Activated CD4-positive, alpha-beta T cell treated with anti-CD3 and anti-CD28 coated beads, Interleukin-10, Interleukin-2, amounts not matched to agents 100 ng/mL and 50 ng/mL, durations not matched to agents 16 hours and 8 hours (primary cell): ENCODE results near the gene FRAS1.

Experiments used
- DNase-seq: peaks from one replicate; pipeline ENCODE4 v3.0.0-alpha.2; 2020

FRAS1 gene

DNA sequence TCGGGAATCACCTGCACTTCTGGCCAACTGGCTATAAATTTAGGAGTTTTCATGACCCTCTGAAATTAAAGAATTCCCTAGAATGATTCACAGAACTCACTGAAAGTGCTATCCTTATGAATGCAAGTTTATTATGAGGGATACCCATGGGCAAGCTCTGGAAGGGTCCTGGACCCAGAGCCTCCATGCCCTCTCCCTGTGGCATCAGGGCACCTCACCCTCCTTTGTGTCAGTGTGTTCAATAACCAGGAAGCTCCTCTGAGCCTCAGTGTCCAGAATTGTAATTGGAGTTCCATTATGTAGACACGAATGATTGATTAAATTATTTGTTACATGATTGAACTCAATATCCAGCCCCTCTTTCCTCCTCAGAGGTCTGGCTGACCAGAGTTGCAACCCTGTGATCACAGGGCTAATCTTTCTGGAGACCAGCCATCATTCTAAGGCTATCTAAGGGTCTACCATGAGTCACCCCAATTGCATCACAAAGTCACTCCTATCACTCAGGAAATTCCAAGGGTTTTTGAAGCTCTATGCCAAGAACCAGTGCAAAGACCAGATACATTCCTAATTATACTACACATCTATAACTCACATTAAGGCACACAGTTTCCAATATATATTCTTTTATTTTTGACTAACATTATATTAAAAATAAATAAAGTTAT, 503.3 kb downstream of the FRAS1 start:
- no peak for DNase-seq

DNA sequence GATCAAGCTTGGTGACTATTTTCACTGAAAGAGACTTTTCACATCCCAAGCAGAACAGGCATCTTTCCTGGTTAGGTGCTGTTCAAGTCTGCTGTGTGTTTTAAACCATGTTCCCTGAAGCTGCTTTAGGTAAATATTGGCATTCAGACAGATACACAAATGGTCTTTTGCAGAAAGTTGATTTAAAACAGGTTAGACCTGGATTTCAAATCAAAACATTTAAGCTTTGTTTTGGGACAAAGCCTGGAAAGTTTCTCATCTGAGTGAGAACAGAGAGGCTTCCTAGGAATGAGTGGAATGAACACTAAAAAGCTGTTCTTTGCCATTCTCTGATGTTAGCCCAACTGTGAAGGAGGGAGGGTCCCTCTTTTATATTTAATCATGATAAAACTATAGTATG, 504.6 kb downstream of the FRAS1 start:
- DNase-seq: no peak

- no peak for DNase-seq
Measured at GRCh38 chr4:78562687-78563086, 505.6 kb downstream of the FRAS1 start.

- DNase-seq: no peak
Measured at GRCh38 chr4:78565971-78566372, 508.8 kb downstream of the FRAS1 start.

DNA sequence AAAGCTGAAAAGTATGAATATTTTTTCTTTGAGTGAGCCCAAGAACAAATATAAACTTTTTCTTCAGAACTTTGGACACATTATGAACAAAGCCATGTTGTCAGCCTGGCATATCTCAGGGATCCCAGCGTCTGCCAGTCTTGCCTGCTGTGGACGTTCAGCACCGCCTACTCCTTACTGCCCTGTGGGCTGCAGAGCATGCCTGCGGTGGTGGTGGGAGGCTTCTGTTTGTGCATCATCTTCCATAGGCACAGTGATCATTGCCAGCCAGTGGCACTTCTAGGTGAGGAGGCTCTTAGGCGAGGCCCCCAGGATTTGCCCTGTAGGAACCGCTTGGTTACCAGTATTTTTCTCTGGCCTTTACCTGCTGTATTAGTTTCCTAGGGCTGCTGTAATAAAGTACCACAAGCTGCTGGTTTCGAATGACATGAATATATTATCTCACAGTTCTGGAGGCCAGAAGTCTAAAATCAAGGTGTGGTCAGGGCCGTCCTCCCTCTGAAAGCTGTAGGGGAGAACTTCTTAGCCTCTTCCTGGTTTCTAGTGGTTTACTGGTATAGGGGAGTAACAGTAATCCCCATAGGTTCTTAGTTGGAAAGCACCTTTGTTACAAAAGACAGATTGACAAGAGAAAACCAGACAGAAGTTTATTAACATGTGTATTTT, 509.8 kb downstream of the FRAS1 start:
- no peak for DNase-seq

DNA sequence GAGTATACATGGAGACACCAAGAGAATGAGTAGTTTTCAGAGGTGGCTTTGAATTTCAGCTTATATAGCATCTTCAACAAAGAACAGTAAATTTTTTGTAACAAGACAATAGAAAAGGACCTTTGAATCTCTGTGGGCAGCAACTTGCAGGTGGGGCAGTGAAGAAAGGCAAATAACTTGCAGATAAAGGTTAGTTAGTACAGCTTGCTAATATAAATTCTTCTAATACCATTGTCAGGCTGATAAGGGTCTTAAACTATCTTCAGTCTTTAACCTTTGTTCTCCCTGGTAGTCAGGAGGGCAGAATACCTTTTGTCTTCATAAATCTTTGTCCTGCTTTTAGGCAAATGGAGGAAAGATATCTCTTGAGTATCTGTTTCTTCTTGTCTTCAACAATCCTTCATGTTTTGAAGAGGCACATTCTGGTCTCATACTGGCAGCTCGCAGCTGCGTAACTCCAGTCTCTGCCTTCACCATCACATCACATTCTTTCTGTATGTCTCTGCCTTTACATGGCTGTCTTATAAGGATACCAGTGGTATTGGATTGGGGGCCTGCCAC, 510.5 kb downstream of the FRAS1 start:
- no peak for DNase-seq

DNA sequence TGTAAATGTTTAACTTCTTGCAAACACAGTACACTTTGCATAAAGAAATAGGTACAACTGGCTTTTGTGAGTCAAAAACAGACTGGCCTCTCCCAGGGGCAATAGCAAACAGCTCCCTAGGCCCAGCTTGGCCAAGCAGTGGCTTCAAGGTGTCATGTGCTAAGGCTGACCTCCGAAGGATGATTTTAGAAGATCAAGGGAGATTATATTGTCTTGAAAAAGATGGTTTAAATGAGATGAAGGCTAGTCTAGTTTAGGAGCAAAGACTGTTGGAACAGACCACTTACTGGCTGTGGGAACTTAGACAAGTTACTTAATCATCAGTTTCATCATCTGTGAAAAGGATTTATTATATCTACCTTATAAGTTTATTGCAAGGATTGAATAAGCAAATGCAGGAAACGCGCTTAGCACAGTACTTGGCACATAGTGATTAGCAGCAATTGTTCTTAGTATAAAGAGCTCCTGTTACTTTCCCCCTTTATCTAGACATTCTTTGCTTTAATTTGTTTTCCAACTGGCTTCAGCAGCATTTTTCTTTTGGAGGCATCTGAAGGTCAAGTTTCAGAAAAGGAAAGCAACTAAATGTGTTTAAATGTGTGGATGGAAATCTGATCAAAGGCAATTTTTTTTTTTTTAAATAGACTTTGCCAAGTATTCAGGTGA, 511.6 kb downstream of the FRAS1 start:
- no peak for DNase-seq

DNA sequence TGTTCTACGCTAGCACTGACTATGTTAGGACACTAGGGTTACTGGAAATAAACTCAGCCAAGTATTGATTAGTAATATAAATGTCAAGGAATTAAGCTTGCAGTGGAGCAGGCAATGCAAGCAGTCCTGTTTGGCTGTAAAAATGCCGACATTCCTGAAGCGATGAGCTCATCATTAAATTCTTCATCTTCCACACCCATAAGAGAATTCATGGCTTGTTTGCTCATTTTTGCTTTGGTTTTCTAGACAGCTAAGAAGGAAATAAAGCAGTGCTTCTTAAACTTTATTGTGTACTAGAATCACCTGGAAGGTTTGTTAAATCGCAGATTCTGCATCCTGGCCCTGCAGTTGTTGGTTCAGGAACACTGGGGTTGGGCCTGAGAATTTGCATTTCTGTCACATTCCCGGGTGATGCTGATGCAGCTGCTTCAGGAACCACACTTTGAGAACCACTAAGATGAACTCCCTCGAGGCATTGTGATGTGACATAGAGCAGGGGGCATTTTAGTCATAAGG, 512.2 kb downstream of the FRAS1 start:
- no peak for DNase-seq

- DNase-seq: no peak
Measured at GRCh38 chr4:78570117-78570516, 513.0 kb downstream of the FRAS1 start.

DNA sequence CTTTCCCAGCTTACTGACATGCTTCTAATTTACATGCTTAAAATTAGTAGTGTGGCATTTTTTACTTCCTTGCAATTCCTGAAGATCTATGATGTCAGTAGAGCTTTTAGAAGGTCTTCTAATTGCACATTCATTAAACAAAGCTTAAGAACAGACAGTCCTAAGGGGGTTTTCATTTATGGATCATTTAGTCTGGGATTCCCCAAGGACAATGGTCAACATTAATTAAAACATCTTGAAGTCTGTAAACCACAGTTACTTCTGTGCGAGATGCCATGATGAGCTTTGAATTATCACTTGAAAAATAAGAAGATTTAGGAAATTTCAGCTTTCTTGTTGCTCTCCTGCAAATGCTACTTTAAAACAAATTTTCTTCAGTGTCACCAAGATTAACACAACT, 514.7 kb downstream of the FRAS1 start:
- no peak for DNase-seq

GRCh38 chr4:78578674-78579425, 521.7 kb downstream of the FRAS1 start:
- no peak for DNase-seq

GRCh38 chr4:78581618-78582017, 524.5 kb downstream of the FRAS1 start:
- no peak for DNase-seq

DNA sequence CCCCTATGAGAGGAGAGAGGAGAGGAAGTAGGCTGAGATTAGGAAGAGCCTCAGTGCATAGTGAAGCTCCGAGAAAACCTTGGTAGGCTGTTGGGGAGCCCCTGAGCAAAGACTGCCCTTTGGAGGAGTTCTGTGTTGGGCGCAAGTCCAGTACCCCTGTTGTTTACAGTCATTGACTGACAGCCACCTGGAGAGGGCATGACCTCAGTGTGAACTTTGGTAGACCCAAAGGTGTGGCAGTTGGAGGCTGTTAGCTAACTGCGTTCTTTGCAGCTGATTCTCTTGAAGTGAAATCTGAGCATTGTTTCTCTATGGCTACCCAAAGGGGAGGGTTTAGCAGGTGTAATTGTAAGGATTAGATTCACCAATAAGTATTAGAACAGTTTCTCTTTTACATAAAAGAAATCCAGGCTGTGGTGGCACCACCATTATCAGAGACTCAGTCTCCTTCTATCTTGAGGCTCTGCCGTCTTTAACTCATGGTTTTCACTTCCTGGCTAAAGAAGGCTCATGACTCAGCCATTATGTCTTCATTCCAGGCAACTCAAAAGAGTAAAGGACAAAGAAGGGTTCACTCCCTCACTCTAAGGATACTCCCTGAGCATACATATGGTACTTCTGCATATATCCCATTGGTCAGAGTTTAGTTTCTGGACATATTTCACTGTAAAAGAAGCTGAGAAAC, 527.9 kb downstream of the FRAS1 start:
- no peak for DNase-seq

DNA sequence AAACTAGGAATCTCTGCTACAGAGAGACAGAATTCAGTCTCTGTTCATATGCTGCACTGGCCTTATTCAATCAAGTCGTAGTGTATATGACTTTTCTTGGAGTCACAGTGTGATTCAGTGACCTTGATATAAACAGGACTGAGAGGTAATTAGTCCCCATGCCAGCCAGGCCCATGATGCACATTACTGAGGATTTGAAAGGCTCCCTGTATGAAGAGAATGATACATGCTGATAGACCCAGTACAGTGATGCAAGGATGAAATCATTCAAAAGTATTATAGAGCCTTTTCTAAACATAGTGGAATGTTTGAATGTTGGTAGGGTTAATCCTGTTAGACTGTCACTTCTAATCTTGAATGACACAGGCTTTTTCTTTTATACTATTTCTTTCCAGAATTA, 528.5 kb downstream of the FRAS1 start:
- DNase-seq: no peak

- no peak for DNase-seq
Measured at GRCh38 chr4:78588894-78589545, 531.9 kb downstream of the FRAS1 start.

GRCh38 chr4:78591404-78591803, 534.3 kb downstream of the FRAS1 start:
- no peak for DNase-seq

DNA sequence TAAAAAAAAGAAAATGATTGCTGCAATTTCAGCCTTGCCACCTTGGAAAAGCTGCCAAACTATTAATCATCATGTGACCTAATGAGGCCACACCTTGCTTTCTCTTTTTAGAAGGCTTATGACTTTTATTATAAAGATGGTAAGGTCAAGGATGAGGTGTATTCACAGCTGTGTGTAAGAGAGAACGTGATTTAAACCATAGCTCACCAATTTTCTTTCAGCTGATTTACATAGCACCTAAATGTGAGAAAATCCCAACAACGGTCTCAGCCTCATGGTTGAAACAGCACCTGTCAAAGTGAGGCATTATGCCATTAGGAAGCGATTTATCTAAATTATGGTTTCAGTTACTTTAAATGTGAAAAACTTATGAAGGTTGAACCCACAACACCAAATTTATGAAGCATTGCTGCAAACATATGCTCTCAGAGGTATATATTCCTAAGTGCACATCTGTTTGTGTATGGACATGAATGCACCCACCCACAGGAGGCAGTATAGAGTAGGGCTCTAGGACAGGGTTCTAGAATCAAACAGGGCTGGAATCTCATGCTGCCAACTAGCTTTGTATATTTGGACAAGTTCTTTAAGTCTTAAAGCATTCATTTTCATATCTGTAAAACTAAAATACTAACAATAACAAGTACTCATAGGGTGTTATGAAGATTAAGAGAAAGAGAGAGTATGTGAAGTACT, 535.1 kb downstream of the FRAS1 start:
- DNase-seq: peak; percentile 21
